Prostate gland (tissue), 2 donors: ENCODE measurements around the gene DICER1. TPM values are rescaled to one million over a fixed set of nuclear protein-coding genes. Genes with fewer than 3 reads are reported as not detected.

Experiments
- DNase-seq: peaks from one replicate; pipeline ENCODE4 v3.0.0-alpha.2; 2019; ENCODE audit warnings: low spot score
- H3K27ac ChIP-seq, 2 donors: fragments of 200-600 bp; sonication (generic); 2 replicates each; pipeline ENCODE4 v1.5.1; 2017 to 2019
- H3K27me3 ChIP-seq: fragments of 200-600 bp; sonication (generic); replicated peaks from 2 replicates; pipeline ENCODE4 v1.5.1; 2019; ENCODE audit not compliant: insufficient read depth
- H3K36me3 ChIP-seq, 2 donors: fragments of 200-600 bp; sonication (generic); 1 replicate in 1 of 2; 2 replicates in 1 of 2; pipeline versions ENCODE4 v1.5.1 to v1.8.1; 2017 to 2019
- H3K4me1 ChIP-seq: fragments of 200-600 bp; sonication (generic); replicated peaks from 2 replicates; pipeline ENCODE4 v1.5.1; 2019
- H3K4me3 ChIP-seq, 2 donors: fragments of 200-600 bp; sonication (generic); 2 replicates each; pipeline ENCODE4 v1.5.1; 2017 to 2019
- H3K9me3 ChIP-seq: fragments of 200-600 bp; sonication (generic); 2 replicates; pipeline ENCODE4 v1.5.1; 2017
- POLR2A ChIP-seq: fragments of 450-650 bp; IDR thresholded peaks from one replicate; pipeline ENCODE4 v1.6.1; 2016; ENCODE audit warnings: antibody characterized with exemption, mild to moderate bottlenecking
- POLR2AphosphoS5 ChIP-seq: sonication (generic); formaldehyde crosslinking; IDR thresholded peaks from one replicate; pipeline ENCODE4 v1.6.1; 2017; ENCODE audit warnings: antibody characterized with exemption
- WGBS: methylation state at CpG from one replicate; pipeline ENCODE4 v1.1.5; 2018; 5-methylcytosine and 5-hydroxymethylcytosine counted together
- intact Hi-C: fragments of 100-400 bp; cut with DNase I; formaldehyde crosslinking; loops from one replicate; pipeline ENCODE4 v1.14.2; 2022
- total RNA-seq, 2 donors: library from RNA; depleted of rRNA; stranded (reverse); fragments of >200 nt; gene quantifications; one replicate each; pipeline ENCODE4 v1.1.0, GENCODE V29; 2016
- TF ChIP-seq, protein P1 (sequence below), 4 experiments: fragments of 200-600 bp in 2 of 4; fragments of 450-650 bp in 2 of 4; sonication (generic) in 2 of 4; IDR thresholded peaks; 1 replicate in 3 of 4; 2 replicates in 1 of 4; pipeline ENCODE4 v1.5.1; 2016 to 2019; ENCODE audit warnings: antibody characterized with exemption in 4 of 4, mild to moderate bottlenecking in 2 of 4, moderate library complexity in 2 of 4

DICER1 gene
- total RNA-seq, 2 donors from 2014 or later, result 25.4 to 86.3 TPM

DNA sequence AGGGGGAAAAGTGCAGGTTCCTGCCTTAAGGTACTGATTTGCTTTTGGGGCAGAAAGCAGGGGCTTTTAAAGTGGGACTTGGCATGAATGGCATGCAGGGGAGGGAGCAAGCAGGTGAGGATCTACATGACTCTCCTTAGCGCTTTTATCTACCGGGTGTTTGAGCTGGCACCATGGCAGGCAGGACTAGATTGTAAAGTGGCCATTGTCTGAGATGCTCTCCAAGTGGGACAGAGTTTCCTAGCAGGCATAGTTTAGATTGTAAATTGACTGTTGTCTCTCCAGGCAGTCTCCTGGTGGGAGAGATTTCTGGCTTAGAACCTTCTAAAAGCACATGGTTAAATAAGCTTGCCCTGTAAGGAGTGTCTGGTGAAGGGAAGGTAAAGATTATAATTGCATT lies 5.3 kb upstream of the DICER1 start:
- Histone ChIP-seq H3K9me3 (no peaks in the 10 kb centered on the region), H3K4me3 (no peak overlapping the region), H3K4me1 (no peaks in the 10 kb centered on the region), H3K36me3 (no peaks in the 10 kb centered on the region), H3K27me3 (no peaks in the 10 kb centered on the region), H3K27ac (no peak overlapping the region)
- WGBS, result 35% methylated on average over 2 of the region's 2 CpGs
- intact Hi-C loops, result no loop called here
- no peak for DNase-seq
- TF ChIP-seq, protein P1, sequence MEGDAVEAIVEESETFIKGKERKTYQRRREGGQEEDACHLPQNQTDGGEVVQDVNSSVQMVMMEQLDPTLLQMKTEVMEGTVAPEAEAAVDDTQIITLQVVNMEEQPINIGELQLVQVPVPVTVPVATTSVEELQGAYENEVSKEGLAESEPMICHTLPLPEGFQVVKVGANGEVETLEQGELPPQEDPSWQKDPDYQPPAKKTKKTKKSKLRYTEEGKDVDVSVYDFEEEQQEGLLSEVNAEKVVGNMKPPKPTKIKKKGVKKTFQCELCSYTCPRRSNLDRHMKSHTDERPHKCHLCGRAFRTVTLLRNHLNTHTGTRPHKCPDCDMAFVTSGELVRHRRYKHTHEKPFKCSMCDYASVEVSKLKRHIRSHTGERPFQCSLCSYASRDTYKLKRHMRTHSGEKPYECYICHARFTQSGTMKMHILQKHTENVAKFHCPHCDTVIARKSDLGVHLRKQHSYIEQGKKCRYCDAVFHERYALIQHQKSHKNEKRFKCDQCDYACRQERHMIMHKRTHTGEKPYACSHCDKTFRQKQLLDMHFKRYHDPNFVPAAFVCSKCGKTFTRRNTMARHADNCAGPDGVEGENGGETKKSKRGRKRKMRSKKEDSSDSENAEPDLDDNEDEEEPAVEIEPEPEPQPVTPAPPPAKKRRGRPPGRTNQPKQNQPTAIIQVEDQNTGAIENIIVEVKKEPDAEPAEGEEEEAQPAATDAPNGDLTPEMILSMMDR (IDR thresholded peaks at IDR 0.05), result no peak
- TF ChIP-seq POLR2AphosphoS5 (no peak), POLR2A (no peak)

DNA sequence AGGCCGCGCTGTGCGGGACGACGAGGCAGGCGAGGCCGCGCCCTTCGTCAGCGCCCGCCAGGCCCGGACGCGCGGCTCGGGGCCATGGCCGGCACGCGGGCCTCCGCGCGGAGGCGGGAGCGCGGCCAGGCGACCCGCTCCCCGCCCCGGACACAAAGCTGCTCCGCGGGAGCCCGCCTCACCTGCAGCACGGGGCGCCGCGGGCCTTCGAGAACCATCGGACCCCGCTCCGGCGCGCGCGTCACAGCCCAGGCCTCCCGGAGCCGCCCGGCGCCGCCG lies 342 bp downstream of the DICER1 start:
- Histone ChIP-seq H3K4me1 (peaks cover 3% of the 10 kb centered on the region), H3K4me3 (peak overlapping the region; percentile 79 to 81), H3K9me3 (no peaks in the 10 kb centered on the region), H3K27me3 (no peaks in the 10 kb centered on the region), H3K27ac (peak overlapping the region; percentile 91 to 94), H3K36me3 (no peaks in the 10 kb centered on the region)
- TF ChIP-seq POLR2AphosphoS5 (no peak), POLR2A (no peak)
- TF ChIP-seq, protein P1 (IDR thresholded peaks at IDR 0.05), result no peak
- 0% methylated on average over 49 of the region's 50 CpGs for WGBS
- no peak for DNase-seq
- intact Hi-C loops, result no loop called here

DNA sequence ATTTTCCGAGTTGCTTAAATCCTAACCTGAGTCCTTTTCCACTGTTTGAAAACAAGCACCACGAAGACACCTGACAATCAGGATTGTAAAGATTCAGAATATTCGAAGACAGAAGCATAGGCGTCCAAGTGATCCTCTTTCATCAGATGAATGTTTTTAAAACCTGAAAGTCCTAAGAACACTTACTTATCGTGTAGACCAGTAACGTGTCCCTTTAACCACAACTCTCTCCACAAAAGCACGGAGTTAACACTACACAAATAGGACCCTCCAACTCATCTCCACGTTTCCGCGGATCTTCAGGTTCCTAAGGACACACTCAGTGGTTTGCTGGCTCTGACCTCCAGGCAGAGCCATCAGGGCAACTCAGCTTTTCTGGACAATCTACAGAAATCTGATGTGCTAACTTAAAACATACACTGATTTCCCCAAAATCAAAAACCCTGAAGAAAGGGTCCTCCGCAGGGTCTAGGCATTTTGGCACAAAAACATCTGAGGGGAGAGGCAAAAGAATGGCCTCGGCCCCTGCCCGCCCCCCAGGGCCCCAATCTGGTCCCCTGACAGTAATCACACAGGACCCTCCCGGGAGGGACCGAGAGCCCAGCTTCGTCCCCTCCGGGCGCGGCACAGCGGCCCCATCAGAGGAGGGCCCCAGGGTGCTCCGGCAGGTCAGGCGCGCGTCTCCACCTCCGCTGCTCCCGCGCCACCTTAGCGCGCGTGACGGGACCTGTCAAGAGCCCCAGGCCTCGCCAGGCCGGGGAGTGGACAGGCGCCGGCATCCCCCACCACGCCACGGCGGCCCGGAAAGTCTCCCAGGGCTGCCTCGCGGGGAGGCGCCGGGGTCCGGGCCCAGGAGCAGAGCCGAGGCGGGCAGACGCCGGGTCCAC lies 925 bp downstream of the DICER1 start:
- H3K9me3 ChIP-seq, result no peaks in the 10 kb centered on the region
- no peaks in the 10 kb centered on the region for H3K36me3 ChIP-seq
- peak overlapping the region; percentile 79 to 81 for H3K4me3 ChIP-seq
- TF ChIP-seq, protein P1 (IDR thresholded peaks at IDR 0.05), result no peak
- TF ChIP-seq POLR2AphosphoS5 (no peak), POLR2A (no peak)
- WGBS, result under 1% methylated on average over 48 of the region's 48 CpGs
- H3K27me3 ChIP-seq, result no peaks in the 10 kb centered on the region
- DNase-seq, result peak; percentile 19
- intact Hi-C loops, result no loop called here
- H3K27ac ChIP-seq, result peak overlapping the region; percentile 91 to 94
- H3K4me1 ChIP-seq, result peaks cover 3% of the 10 kb centered on the region

DNA sequence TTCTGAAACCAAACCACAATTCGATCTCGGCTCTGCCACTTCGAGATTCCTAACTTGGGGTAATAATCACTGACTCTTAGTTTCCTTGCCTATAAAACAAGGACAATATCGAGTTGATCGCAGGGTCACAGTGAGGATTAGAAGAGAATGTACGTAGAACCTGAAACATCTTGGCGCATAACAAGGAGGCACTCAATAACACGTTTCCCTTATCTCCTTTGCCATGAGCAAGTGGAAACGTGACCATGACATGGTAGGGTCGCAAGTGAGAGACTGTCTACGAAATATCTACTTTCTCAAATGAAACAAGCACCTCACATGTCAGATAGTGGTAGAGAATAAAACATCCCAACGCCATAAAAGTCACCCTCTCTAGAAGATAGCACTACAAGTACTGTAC lies 2.3 kb downstream of the DICER1 start:
- no peak overlapping the region for H3K4me3 ChIP-seq
- DNase-seq, result no peak
- no peaks in the 10 kb centered on the region for H3K36me3 ChIP-seq
- peaks cover 3% of the 10 kb centered on the region for H3K4me1 ChIP-seq
- H3K27me3 ChIP-seq, result no peaks in the 10 kb centered on the region
- intact Hi-C loops, result no loop called here
- 69% methylated on average over 12 of the region's 12 CpGs for WGBS
- no peak overlapping the region for H3K27ac ChIP-seq
- H3K9me3 ChIP-seq, result no peaks in the 10 kb centered on the region
- no peak for TF ChIP-seq POLR2A
- no peak for TF ChIP-seq POLR2AphosphoS5
- TF ChIP-seq, protein P1 (IDR thresholded peaks at IDR 0.05), result no peak

DNA sequence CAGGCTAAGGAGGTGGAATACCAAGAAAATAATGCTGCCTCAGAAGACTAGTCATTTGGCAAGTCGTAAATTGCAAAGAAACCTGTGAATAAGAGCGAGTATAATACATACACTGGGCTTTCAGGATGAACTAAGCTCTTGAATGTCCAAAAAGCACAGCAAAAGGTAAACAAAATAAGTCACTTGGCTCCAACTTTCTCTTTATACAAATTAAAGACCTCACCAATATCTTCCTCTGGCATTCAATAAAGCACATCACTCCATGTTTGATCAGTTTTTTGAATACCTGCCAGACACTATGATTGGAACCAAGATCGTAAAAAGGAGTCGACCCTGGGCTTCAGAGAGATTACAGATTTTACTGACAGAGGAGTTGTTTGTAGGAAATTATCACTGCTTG lies 3.5 kb downstream of the DICER1 start:
- intact Hi-C loops, result loop anchor here (5.0 kb wide), 1 partner anchor 52 kb away; no protein-coding TSS in a partner anchor
- Histone ChIP-seq H3K4me1 (peaks cover 3% of the 10 kb centered on the region), H3K9me3 (no peaks in the 10 kb centered on the region), H3K27ac (peak overlapping the region in 1 of 2 donors; percentile 1), H3K27me3 (no peaks in the 10 kb centered on the region), H3K4me3 (peak overlapping the region in 1 of 2 donors; percentile 0), H3K36me3 (no peaks in the 10 kb centered on the region)
- DNase-seq, result no peak
- WGBS, result 13% methylated on average over 4 of the region's 4 CpGs
- TF ChIP-seq, protein P1 (IDR thresholded peaks at IDR 0.05), result no peak
- TF ChIP-seq POLR2A (no peak), POLR2AphosphoS5 (no peak)
